CD4-positive, alpha-beta T cell (primary cell): ENCODE measurements around the gene KCNQ2. TPM values are rescaled to one million over a fixed set of nuclear protein-coding genes. Genes with fewer than 3 reads are reported as not detected.

Experiments used
- ATAC-seq: fragments of 200-7000 bp; cut with Tn5 transposase; one replicate; pipeline ENCODE4 v1.10.0; 2022; ENCODE audit warnings: mild to moderate bottlenecking; ENCODE audit not compliant: poor library complexity
- CTCF ChIA-PET: fragments of 350-600 bp; sonication (Branson Sonifier 250); formaldehyde crosslinking; loops from one replicate; lab custom pipeline; 2021; ENCODE audit warnings: antibody characterized with exemption, inconsistent platforms; lab: Charles Lee
- POLR2A ChIA-PET: fragments of 350-600 bp; sonication (Branson Sonifier 250); formaldehyde crosslinking; loops from one replicate; lab custom pipeline; 2021; ENCODE audit warnings: antibody characterized with exemption, inconsistent platforms; lab: Charles Lee
- DNase-seq, 14 experiments: peaks; one replicate each; pipeline ENCODE4 v3.0.0-alpha.2; 2013 to 2020; ENCODE audit warnings: mixed read lengths in 2 of 14
- H3K27ac ChIP-seq, 2 donors: one replicate each; pipeline versions ENCODE4 v1.5.1 to v1.7.0; 2013; ENCODE audit warnings: low read length in 2 of 2, low read depth in 1 of 2, mild to moderate bottlenecking in 1 of 2
- H3K27me3 ChIP-seq, 2 experiments: 1 replicate in 1 of 2; 2 replicates in 1 of 2; pipeline versions ENCODE4 v1.6.1 to v1.7.0; 2013; ENCODE audit warnings: low read length in 2 of 2, control low read depth in 1 of 2, mild to moderate bottlenecking in 1 of 2, moderate library complexity in 1 of 2; ENCODE audit not compliant: insufficient read depth in 2 of 2, control insufficient read depth in 1 of 2
- H3K36me3 ChIP-seq: one replicate; pipeline ENCODE4 v1.6.1; 2013; ENCODE audit warnings: low read length, control low read depth; ENCODE audit not compliant: insufficient read depth
- H3K4me1 ChIP-seq: one replicate; pipeline ENCODE4 v1.6.1; 2013; ENCODE audit warnings: low read length, control low read depth; ENCODE audit not compliant: insufficient read depth
- H3K4me3 ChIP-seq: one replicate; pipeline ENCODE4 v1.5.1; 2013; ENCODE audit warnings: mild to moderate bottlenecking, low read length, moderate library complexity
- H3K9me3 ChIP-seq, 2 experiments: 1 replicate in 1 of 2; 2 replicates in 1 of 2; pipeline versions ENCODE4 v1.6.1 to v1.7.0; 2013; ENCODE audit warnings: low read length in 2 of 2, mild to moderate bottlenecking in 2 of 2, control low read depth in 1 of 2, moderate library complexity in 1 of 2; ENCODE audit not compliant: control insufficient read depth in 1 of 2, insufficient read depth in 1 of 2
- H3K27ac Mint-ChIP-seq: one replicate; pipeline ENCODE4 v1.8.0; 2020; ENCODE audit warnings: mixed read lengths
- H3K27me3 Mint-ChIP-seq: one replicate; pipeline ENCODE4 v1.8.0; 2021; ENCODE audit warnings: mixed read lengths
- H3K36me3 Mint-ChIP-seq: one replicate; pipeline ENCODE4 v1.8.0; 2021; ENCODE audit warnings: low read depth, mixed read lengths
- H3K4me1 Mint-ChIP-seq: one replicate; pipeline ENCODE4 v1.8.0; 2021; ENCODE audit warnings: low read depth, mixed read lengths
- H3K4me3 Mint-ChIP-seq: one replicate; pipeline ENCODE4 v1.8.0; 2020; ENCODE audit warnings: mild to moderate bottlenecking, mixed read lengths
- H3K9me3 Mint-ChIP-seq: one replicate; pipeline ENCODE4 v1.8.0; 2020; ENCODE audit warnings: mixed read lengths
- intact Hi-C, 2 experiments: fragments of 100-400 bp; cut with DNase I in 1 of 2; cut with micrococcal nuclease in 1 of 2; formaldehyde crosslinking; loops; one replicate each; pipeline versions ENCODE4 v1.15.1 to v1.9.0; 2023 to 2025; cut with DNase I, micrococcal nuclease
- total RNA-seq, 174 experiments: library from RNA in 2 of 174; stranded (reverse) in 2 of 174; gene quantifications; one replicate each; pipeline ENCODE4 v1.2.3 and lab custom pipeline; 2021 to 2026
- TF ChIP-seq, protein P1 (sequence below): fragments of 200-600 bp; IDR thresholded peaks from one replicate; pipeline ENCODE4 v1.8.0; 2022; ENCODE audit warnings: antibody characterized with exemption, mild to moderate bottlenecking

The KCNQ2 gene
- total RNA-seq, 2 experiments from 2014 or later: not detected

- ATAC-seq (no peak), DNase-seq (no peak)
- Mint-ChIP-seq H3K36me3 (no peaks in the 10 kb centered on the region), H3K4me1 (no peaks in the 10 kb centered on the region), H3K27me3 (peaks cover 27% of the 10 kb centered on the region), H3K4me3 (no peak overlapping the region), H3K9me3 (no peaks in the 10 kb centered on the region), H3K27ac (no peak overlapping the region)
- Histone ChIP-seq H3K4me3 (no peak overlapping the region), H3K9me3 (peaks cover 0 to 7% of the 10 kb centered on the region in 2 experiments), H3K27me3 (peaks cover 15 to 23% of the 10 kb centered on the region in 2 experiments), H3K4me1 (peaks cover 19% of the 10 kb centered on the region), H3K36me3 (no peaks in the 10 kb centered on the region), H3K27ac (no peak overlapping the region)
- POLR2A ChIA-PET: no interaction called here
- intact Hi-C loops: no loop called here
- TF ChIP-seq, protein P1, sequence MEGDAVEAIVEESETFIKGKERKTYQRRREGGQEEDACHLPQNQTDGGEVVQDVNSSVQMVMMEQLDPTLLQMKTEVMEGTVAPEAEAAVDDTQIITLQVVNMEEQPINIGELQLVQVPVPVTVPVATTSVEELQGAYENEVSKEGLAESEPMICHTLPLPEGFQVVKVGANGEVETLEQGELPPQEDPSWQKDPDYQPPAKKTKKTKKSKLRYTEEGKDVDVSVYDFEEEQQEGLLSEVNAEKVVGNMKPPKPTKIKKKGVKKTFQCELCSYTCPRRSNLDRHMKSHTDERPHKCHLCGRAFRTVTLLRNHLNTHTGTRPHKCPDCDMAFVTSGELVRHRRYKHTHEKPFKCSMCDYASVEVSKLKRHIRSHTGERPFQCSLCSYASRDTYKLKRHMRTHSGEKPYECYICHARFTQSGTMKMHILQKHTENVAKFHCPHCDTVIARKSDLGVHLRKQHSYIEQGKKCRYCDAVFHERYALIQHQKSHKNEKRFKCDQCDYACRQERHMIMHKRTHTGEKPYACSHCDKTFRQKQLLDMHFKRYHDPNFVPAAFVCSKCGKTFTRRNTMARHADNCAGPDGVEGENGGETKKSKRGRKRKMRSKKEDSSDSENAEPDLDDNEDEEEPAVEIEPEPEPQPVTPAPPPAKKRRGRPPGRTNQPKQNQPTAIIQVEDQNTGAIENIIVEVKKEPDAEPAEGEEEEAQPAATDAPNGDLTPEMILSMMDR: no peak
- CTCF ChIA-PET: no interaction called here
These were observed 20.1 kb downstream of the KCNQ2 start for GRCh38 chr20:63452341-63452740.

- ChIA-PET CTCF (no interaction called here), POLR2A (no interaction called here)
- H3K4me1 Mint-ChIP-seq: no peaks in the 10 kb centered on the region
- DNase-seq (no peak), ATAC-seq (no peak)
- Histone ChIP-seq H3K9me3 (peaks cover 0 to 3% of the 10 kb centered on the region in 2 experiments), H3K36me3 (no peaks in the 10 kb centered on the region), H3K4me3 (no peak overlapping the region), H3K27me3 (peaks cover 17 to 25% of the 10 kb centered on the region in 2 experiments), H3K4me1 (peaks cover 19% of the 10 kb centered on the region), H3K27ac (no peak overlapping the region)
- no peaks in the 10 kb centered on the region for H3K36me3 Mint-ChIP-seq
- no peak overlapping the region for H3K27ac Mint-ChIP-seq
- no peaks in the 10 kb centered on the region for H3K9me3 Mint-ChIP-seq
- peaks cover 31% of the 10 kb centered on the region for H3K27me3 Mint-ChIP-seq
- no peak overlapping the region for H3K4me3 Mint-ChIP-seq
- intact Hi-C loops: no loop called here
- TF ChIP-seq, protein P1: no peak
These were observed 20.6 kb downstream of the KCNQ2 start for GRCh38 chr20:63451821-63452220.

- TF ChIP-seq, protein P1: no peak
- ATAC-seq (no peak), DNase-seq (no peak)
- intact Hi-C loops: no loop called here
- peaks cover 0 to 3% of the 10 kb centered on the region in 2 experiments for H3K9me3 ChIP-seq
- no peaks in the 10 kb centered on the region for H3K4me1 Mint-ChIP-seq
- ChIA-PET POLR2A (no interaction called here), CTCF (no interaction called here)
- H3K9me3 Mint-ChIP-seq: no peaks in the 10 kb centered on the region
- H3K36me3 ChIP-seq: no peaks in the 10 kb centered on the region
- H3K27me3 ChIP-seq: peaks cover 14 to 22% of the 10 kb centered on the region in 2 experiments
- H3K27ac Mint-ChIP-seq: no peak overlapping the region
- H3K4me1 ChIP-seq: peaks cover 19% of the 10 kb centered on the region
- no peak overlapping the region for H3K27ac ChIP-seq
- no peaks in the 10 kb centered on the region for H3K36me3 Mint-ChIP-seq
- no peak overlapping the region for H3K4me3 Mint-ChIP-seq
- peaks cover 27% of the 10 kb centered on the region for H3K27me3 Mint-ChIP-seq
- H3K4me3 ChIP-seq: no peak overlapping the region
These were observed 22.4 kb downstream of the KCNQ2 start for GRCh38 chr20:63449796-63450730.
